Measurements from ENCODE around the gene DPRX.

Gene DPRX

DNA sequence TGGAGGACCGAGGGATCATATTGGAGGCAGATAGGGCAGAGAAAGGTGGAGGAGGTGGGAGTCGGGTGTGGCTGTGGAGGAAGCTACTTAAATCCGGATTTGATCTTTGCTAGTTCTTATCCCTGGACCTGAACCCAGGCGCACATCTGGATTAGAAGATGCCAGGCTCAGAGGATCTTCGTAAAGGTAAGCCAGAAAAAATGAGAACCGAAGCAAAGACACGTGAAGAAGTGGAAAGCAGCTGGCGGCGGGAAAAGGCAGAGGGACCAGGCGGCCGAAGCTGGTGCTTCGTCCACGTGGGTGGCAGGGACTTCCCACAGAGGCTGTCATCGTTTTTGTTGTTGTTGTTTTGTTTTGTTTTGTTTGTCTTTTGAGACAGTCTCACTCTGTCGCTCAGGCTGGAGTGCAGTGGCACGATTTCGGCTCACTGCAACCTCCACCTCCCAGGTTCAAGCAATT, at the start of gene DPRX:
DPRX (plus strand) TSS at position 51 of the 459 bp plus-strand sequence; CDS start at position 159, 108 bp downstream.
- Histone ChIP-seq H3K4me3 (ENCODE audit: low read length) (no peak within 1 kb of the TSS), H3K36me3 (ENCODE audit: insufficient read depth, low read length) (no peaks in the 10 kb centered on the region), H3K27me3 (ENCODE audit: insufficient read depth, low read length) (no peaks in the 10 kb centered on the region), H2AFZ (ENCODE audit: low read depth, low read length) (no peak within 1 kb of the TSS), H3K4me1 (ENCODE audit: insufficient read depth, low read length) (no peaks in the 10 kb centered on the region), H3K9me3 (ENCODE audit: low read length) (no peaks in the 10 kb centered on the region)

DNA sequence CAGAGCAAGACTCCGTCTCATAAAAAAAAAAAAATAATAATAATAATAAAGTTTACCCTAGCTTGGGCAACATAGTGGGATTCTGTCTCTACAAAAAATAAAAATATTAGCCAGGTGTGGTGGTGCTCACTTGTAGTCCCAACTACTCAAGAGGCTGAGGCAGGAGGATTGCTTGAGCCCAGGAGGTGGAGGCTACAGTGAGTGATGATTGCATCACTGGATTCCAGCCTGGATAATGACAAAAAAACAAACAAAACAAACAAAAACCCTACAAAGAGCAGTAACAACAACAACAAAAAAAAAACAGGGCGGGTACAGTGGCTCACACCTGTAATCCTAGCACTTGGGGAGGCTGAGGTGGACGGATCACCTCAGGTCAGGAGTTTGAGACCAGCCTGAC, 48.6 kb upstream of the DPRX start:
- Histone ChIP-seq H3K27me3 (ENCODE audit: insufficient read depth, low read length) (no peaks in the 10 kb centered on the region), H3K4me3 (ENCODE audit: low read length) (no peak overlapping the region), H3K36me3 (ENCODE audit: insufficient read depth, low read length) (peaks cover 4% of the 10 kb centered on the region), H3K4me1 (ENCODE audit: insufficient read depth, low read length) (no peaks in the 10 kb centered on the region), H2AFZ (ENCODE audit: low read depth, low read length) (no peak overlapping the region), H3K9me3 (ENCODE audit: low read length) (peaks cover 15% of the 10 kb centered on the region)

- no peaks in the 10 kb centered on the region for H3K27me3 ChIP-seq (ENCODE audit: insufficient read depth, low read length)
- peaks cover 3% of the 10 kb centered on the region for H3K9me3 ChIP-seq (ENCODE audit: low read length)
- no peak overlapping the region for H2AFZ ChIP-seq (ENCODE audit: low read depth, low read length)
- no peak overlapping the region for H3K4me3 ChIP-seq (ENCODE audit: low read length)
- no peaks in the 10 kb centered on the region for H3K4me1 ChIP-seq (ENCODE audit: insufficient read depth, low read length)
- no peaks in the 10 kb centered on the region for H3K36me3 ChIP-seq (ENCODE audit: insufficient read depth, low read length)
These were observed 45.5 kb upstream of the DPRX start for GRCh38 chr19:53586277-53586691.

DNA sequence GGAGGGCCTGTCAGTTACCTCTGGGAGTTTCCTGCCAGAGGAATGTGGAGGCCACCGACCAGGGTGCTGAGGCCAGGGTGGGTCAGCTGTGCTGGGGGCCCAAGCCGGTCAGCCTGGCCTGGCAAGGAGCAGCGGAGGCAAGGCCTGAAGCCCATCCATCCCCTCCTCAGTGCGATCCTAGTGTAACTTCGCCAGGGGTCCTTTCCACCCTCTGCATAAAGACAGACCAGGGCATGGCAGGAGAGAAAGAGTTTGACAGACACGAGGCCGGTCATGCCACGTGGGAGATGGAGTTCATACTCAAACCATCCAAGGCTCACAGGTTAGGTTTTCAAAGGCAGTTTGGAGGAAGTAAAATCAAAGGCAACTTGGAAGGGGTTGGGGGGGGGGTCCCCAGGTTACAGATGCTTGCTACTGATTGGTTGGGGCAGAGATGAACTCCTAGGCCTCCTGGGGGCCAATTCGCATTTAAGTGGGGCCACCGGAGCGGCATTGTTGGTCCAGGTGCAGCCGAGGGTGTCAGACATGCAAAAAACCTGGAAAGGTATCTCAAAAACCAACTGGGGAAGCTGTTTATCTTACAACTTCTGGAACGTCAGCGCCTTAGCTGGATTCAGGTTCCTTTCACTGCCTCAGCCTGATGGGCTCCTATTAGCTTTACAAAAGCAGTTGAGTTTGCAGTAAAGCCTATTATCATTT, 36.8 kb upstream of the DPRX start:
- no peaks in the 10 kb centered on the region for H3K36me3 ChIP-seq (ENCODE audit: insufficient read depth, low read length)

GRCh38 chr19:53595510-53595867, 36.3 kb upstream of the DPRX start:
- Histone ChIP-seq H2AFZ (ENCODE audit: low read depth, low read length) (no peak overlapping the region), H3K9me3 (ENCODE audit: low read length) (no peaks in the 10 kb centered on the region), H3K27me3 (ENCODE audit: insufficient read depth, low read length) (no peaks in the 10 kb centered on the region), H3K36me3 (ENCODE audit: insufficient read depth, low read length) (no peaks in the 10 kb centered on the region), H3K4me3 (ENCODE audit: low read length) (no peak overlapping the region), H3K4me1 (ENCODE audit: insufficient read depth, low read length) (no peaks in the 10 kb centered on the region)

More for the DNA sequence above, 36.8 kb upstream of the DPRX start:
- Histone ChIP-seq H2AFZ (ENCODE audit: low read depth, low read length) (no peak overlapping the region), H3K27me3 (ENCODE audit: insufficient read depth, low read length) (no peaks in the 10 kb centered on the region), H3K4me1 (ENCODE audit: insufficient read depth, low read length) (no peaks in the 10 kb centered on the region), H3K9me3 (ENCODE audit: low read length) (no peaks in the 10 kb centered on the region), H3K4me3 (ENCODE audit: low read length) (no peak overlapping the region)

GRCh38 chr19:53596056-53596455, 35.7 kb upstream of the DPRX start:
- no peaks in the 10 kb centered on the region for H3K4me1 ChIP-seq (ENCODE audit: insufficient read depth, low read length)
- H3K27me3 ChIP-seq (ENCODE audit: insufficient read depth, low read length): no peaks in the 10 kb centered on the region
- H3K9me3 ChIP-seq (ENCODE audit: low read length): no peaks in the 10 kb centered on the region
- H3K36me3 ChIP-seq (ENCODE audit: insufficient read depth, low read length): no peaks in the 10 kb centered on the region
- H3K4me3 ChIP-seq (ENCODE audit: low read length): no peak overlapping the region
- H2AFZ ChIP-seq (ENCODE audit: low read depth, low read length): no peak overlapping the region

GRCh38 chr19:53597023-53597422, 34.8 kb upstream of the DPRX start:
- no peaks in the 10 kb centered on the region for H3K4me1 ChIP-seq (ENCODE audit: insufficient read depth, low read length)
- no peaks in the 10 kb centered on the region for H3K36me3 ChIP-seq (ENCODE audit: insufficient read depth, low read length)
- H2AFZ ChIP-seq (ENCODE audit: low read depth, low read length): no peak overlapping the region
- no peak overlapping the region for H3K4me3 ChIP-seq (ENCODE audit: low read length)
- H3K27me3 ChIP-seq (ENCODE audit: insufficient read depth, low read length): no peaks in the 10 kb centered on the region
- H3K9me3 ChIP-seq (ENCODE audit: low read length): no peaks in the 10 kb centered on the region

DNA sequence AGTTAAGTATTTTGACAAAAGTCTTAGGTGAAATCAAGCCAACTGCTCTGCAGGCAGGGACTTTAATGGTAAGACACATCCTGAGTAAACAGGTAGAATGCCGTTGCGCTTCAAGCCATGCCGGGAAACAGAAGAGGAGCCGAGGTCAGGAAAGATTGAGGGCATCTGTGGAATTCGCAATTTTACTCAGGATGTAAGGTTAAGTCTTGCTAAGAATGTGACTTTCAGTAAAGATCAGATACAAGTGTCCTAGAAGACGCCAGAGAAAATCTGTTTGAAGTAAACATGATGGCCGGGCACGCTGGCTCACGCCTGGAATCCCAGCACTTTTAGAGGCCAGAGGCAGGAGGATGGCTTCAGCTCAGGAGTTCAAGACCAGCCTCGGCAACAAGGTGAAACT, 33.4 kb upstream of the DPRX start:
- no peaks in the 10 kb centered on the region for H3K27me3 ChIP-seq (ENCODE audit: insufficient read depth, low read length)
- H3K9me3 ChIP-seq (ENCODE audit: low read length): no peaks in the 10 kb centered on the region
- H2AFZ ChIP-seq (ENCODE audit: low read depth, low read length): no peak overlapping the region
- no peaks in the 10 kb centered on the region for H3K36me3 ChIP-seq (ENCODE audit: insufficient read depth, low read length)
- no peak overlapping the region for H3K4me3 ChIP-seq (ENCODE audit: low read length)
- H3K4me1 ChIP-seq (ENCODE audit: insufficient read depth, low read length): no peaks in the 10 kb centered on the region

DNA sequence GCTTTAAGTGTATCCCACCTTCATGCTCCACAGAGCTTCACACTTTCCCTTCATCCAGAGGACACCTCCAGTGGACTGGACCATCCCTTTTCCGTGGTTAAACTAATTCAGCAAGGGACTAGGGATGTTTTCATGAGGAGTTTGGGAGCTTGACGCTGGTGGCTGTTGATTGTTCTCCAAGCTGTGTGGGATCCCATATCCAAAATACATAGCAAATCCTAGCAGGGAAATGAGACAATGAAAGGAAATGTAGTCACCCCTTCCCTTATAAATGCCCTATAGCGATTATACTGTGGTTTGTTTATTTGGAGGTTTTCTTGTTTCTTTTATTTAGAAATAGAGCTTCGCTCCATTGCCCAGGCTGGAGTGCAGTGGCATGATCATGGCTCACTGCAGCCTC, 31.6 kb upstream of the DPRX start:
- no peak overlapping the region for H3K4me3 ChIP-seq (ENCODE audit: low read length)
- H3K36me3 ChIP-seq (ENCODE audit: insufficient read depth, low read length): no peaks in the 10 kb centered on the region
- H3K4me1 ChIP-seq (ENCODE audit: insufficient read depth, low read length): no peaks in the 10 kb centered on the region
- no peak overlapping the region for H2AFZ ChIP-seq (ENCODE audit: low read depth, low read length)
- H3K9me3 ChIP-seq (ENCODE audit: low read length): no peaks in the 10 kb centered on the region
- no peaks in the 10 kb centered on the region for H3K27me3 ChIP-seq (ENCODE audit: insufficient read depth, low read length)

DNA sequence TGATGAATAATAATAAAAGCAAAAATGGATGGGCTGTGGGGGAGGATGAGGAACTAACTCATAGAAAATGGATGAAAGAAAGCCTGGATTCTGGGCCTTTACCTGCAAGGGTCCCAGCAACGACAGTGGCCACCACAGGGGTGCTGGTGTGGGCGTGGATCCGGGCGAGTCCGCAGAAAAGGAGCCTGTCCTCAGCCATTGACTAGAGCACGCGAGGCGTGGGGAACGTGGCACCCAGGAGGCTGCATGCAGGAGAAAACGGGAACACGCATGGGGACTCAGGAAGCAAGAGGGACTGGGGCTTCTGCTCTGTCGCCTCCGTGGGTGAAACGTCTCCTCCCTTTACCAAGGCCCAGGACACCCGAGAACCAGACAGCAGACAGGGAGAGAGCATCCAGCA, 25.8 kb upstream of the DPRX start:
- Histone ChIP-seq H3K36me3 (ENCODE audit: insufficient read depth, low read length) (no peaks in the 10 kb centered on the region), H3K4me1 (ENCODE audit: insufficient read depth, low read length) (no peaks in the 10 kb centered on the region), H3K9me3 (ENCODE audit: low read length) (no peaks in the 10 kb centered on the region), H3K4me3 (ENCODE audit: low read length) (no peak overlapping the region), H2AFZ (ENCODE audit: low read depth, low read length) (no peak overlapping the region), H3K27me3 (ENCODE audit: insufficient read depth, low read length) (no peaks in the 10 kb centered on the region)

DNA sequence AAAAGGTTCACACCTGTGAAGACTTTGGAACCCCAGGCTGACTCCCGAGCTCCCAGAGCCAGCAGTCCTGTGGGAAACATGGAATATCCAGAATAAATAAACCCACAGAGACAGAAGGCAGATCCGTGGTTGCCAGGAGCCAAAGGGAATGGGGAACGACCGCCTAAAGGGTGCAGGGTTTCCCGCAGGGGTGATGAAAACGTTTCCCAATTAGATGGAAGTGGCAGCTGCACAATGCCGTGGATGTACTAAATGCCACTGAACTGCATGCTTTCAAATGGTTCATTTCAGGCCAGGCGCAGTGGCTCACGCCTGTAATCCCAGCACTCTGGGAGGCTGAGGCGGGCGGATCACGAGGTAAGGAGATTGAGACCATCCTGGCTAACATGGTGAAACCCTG, 23.4 kb upstream of the DPRX start:
- Histone ChIP-seq H3K36me3 (ENCODE audit: insufficient read depth, low read length) (no peaks in the 10 kb centered on the region), H3K4me3 (ENCODE audit: low read length) (no peak overlapping the region), H3K27me3 (ENCODE audit: insufficient read depth, low read length) (no peaks in the 10 kb centered on the region), H2AFZ (ENCODE audit: low read depth, low read length) (no peak overlapping the region), H3K9me3 (ENCODE audit: low read length) (no peaks in the 10 kb centered on the region), H3K4me1 (ENCODE audit: insufficient read depth, low read length) (no peaks in the 10 kb centered on the region)

- no peaks in the 10 kb centered on the region for H3K9me3 ChIP-seq (ENCODE audit: low read length)
- no peaks in the 10 kb centered on the region for H3K36me3 ChIP-seq (ENCODE audit: insufficient read depth, low read length)
- no peaks in the 10 kb centered on the region for H3K27me3 ChIP-seq (ENCODE audit: insufficient read depth, low read length)
- no peak overlapping the region for H3K4me3 ChIP-seq (ENCODE audit: low read length)
- H3K4me1 ChIP-seq (ENCODE audit: insufficient read depth, low read length): no peaks in the 10 kb centered on the region
- no peak overlapping the region for H2AFZ ChIP-seq (ENCODE audit: low read depth, low read length)
These were observed 18.9 kb upstream of the DPRX start for GRCh38 chr19:53612762-53613526.

DNA sequence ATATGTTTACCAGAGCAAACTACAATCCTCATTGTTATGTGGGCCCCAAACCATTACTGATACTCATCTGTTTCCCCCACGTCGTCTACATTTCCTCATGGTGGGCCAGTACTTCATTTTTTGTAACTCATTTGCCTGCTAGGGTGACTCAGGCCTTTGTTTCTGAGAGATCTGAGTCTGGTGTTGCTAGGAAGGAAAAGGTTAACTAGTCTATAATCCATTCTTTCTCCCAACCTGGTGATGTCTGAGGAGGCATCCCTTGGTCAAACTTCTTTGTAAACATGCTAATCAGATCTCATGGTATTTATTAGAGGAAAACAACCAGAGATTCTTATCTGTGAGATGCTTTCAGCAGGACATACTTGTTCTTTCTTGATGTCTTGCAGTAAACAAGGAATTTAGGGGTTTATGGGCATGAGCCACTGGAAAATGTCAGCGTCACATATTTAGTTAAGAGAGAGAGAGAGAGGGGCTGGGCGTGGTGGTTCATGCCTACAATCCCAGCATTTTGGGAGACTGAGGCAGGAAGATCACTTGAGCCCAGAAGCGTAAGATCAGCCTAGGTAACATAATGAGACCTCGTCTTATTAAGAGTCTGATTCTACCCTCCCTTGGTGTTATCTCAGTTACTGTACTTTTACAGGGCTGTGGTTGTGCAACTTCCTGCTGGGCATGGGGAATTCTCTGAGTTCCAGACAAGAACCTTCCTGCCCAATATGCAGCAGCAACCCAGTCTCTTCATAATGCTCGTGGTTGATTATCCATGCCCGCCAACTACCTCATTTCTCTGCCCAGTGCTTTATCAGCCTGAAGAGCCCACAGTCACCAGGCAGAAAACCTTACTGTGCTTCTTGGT, 9.7 kb upstream of the DPRX start:
- Histone ChIP-seq H3K36me3 (ENCODE audit: insufficient read depth, low read length) (no peaks in the 10 kb centered on the region), H3K9me3 (ENCODE audit: low read length) (no peaks in the 10 kb centered on the region), H3K4me3 (ENCODE audit: low read length) (no peak overlapping the region), H2AFZ (ENCODE audit: low read depth, low read length) (no peak overlapping the region), H3K27me3 (ENCODE audit: insufficient read depth, low read length) (no peaks in the 10 kb centered on the region), H3K4me1 (ENCODE audit: insufficient read depth, low read length) (no peaks in the 10 kb centered on the region)
